Inferior parietal cortex (tissue), 1 donor: ENCODE measurements around the gene RNF220.

ENCODE experiments used
- DNase-seq: peaks from one replicate; pipeline ENCODE4 v3.0.0-alpha.2; 2016; ENCODE audit errors: extremely low spot score

RNF220 gene

GRCh38 chr1:44489481-44489880 lies 84.4 kb downstream of the RNF220 start:
- no peak for DNase-seq

- no peak for DNase-seq
Measured at GRCh38 chr1:44496541-44497171, 91.6 kb downstream of the RNF220 start.

DNA sequence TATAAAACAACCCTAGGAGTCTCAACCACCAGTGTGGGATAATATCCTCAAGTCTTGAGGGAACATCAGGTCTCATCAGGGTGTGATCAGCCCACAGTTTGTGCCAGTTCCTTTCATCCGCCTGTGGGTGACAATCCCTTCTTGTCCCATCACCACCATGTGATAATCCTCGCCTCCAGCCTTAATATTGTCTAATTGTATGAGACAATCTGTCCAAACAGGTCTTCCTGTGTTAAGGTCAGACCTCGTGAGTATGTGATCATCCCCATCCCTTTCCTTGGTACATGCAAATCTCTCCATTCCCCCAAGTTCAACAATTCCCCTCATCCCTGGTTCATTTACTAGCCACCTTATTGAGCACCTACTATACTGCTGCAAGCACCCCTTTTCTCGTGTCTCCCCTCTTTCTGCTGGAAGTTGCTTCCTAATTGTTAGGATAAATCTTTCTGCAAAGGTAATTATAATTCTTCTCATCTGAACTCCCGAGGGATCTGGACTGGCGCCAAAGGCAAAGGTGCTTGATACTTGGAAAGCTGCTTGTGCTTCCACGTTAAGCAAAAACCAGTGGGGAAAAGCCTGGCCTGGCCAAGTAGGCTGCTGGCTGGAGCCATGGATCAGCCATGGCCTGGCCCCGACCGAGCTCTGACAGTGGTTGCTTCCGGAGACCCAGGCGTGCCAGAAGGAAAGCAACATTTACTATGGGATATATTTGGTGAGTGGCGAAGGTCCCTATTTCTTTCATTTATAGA lies 92.5 kb downstream of the RNF220 start:
- DNase-seq: no peak

DNA sequence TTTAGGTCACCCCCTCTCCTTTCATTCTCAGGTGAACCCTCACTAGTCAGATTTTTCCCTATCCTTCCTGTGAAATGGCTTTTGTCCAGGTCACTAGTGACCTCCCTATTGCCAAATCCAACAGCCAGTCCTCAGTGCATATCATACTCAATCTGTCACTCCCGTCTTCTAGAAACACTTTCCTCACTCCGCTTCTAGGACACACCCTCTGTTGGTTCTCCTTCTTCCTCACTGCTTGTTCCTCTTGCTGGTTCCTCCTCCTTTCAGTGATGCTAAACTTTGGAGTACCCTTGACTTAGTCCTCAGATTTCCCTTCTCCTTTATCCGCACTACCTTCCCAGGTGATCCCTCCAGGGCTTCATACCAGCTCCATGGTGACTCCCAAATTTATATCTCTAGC lies 94.3 kb downstream of the RNF220 start:
- DNase-seq: no peak

DNA sequence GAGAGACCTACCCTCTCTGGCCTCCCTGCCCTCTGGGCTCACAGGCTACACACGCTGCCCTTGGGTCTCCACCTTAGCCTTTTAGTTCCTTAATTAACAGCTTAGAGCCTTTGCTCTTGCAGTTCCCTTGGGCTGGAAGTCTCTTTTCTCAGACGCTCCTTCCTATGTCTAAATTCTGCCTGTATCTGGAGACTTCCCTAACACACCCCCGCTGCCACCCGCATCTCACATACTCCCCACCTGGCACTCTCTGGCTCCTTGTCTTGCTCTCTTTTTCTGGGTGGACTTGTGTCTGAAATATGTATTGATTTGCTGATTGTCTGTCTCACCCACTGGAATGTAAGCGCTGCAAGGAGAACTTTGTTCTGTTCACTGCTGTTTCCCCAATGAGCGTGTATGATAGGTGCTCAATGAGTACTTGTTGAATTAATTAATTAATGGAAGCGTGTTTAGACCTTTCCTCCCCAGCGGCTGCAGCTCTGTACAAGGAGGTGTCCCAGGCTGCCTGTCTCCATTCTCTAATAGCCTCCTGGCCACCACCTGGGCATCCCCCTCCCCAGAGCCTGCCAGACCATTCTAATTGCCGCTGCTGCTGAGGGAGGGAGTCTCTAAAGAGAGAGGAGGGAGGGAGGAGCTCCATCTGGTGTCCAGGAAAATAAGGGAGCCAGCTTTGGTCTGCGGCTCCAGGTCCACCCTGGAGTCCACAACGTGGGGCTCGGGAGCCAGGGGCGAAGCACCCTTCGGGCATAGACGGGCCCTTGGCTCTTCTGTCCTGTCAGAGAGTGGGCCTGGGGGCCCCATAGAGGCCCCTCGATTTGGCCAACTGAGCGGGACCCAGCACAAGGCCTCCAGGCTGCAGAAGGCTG lies 95.4 kb downstream of the RNF220 start:
- DNase-seq: peak; percentile 70

DNA sequence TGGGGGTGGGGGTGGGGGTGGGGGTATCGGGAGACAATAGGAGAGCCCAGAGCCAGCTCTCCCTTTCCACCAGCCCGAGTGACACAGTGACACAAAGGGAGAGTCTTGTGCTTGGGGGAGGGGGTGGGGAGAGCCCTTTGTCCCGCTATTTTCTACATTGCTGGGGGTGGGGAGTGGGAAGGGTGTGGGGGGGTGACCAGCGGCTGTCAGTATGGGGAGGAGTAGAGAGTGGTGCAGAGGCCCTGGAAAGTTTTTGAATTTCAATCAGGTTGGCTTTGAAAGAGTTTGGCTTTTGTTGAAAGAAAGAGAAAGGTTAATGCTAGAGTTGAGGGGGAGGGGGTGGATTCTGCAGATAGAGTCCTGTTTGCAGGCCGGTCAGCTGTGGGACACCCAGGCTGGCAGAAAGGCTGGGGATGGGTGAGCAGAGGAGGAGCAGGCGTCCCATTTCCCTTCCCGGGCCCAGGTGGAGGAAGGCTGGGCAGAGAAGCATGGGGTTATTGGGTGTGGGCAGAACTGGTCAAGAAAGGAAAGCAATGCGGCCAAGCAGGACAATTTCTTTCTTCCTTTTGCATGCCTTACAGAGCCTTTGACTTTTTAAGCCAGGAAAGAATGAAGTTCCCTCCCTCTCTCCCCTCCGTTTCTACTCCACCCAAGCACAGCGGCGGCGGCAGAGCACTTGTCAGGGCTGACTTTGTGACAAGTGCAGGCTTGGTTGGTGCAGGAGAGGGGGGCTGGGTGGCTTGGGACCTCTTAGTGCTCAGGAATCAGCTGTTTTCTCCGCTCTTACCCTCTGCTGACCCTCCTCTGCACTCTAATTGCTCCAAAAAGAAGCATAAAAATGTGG lies 96.2 kb downstream of the RNF220 start:
- no peak for DNase-seq

GRCh38 chr1:44502823-44503222 lies 97.8 kb downstream of the RNF220 start:
- peak; percentile 1 for DNase-seq

- DNase-seq: no peak
Measured at GRCh38 chr1:44503625-44504024, 98.6 kb downstream of the RNF220 start.

DNA sequence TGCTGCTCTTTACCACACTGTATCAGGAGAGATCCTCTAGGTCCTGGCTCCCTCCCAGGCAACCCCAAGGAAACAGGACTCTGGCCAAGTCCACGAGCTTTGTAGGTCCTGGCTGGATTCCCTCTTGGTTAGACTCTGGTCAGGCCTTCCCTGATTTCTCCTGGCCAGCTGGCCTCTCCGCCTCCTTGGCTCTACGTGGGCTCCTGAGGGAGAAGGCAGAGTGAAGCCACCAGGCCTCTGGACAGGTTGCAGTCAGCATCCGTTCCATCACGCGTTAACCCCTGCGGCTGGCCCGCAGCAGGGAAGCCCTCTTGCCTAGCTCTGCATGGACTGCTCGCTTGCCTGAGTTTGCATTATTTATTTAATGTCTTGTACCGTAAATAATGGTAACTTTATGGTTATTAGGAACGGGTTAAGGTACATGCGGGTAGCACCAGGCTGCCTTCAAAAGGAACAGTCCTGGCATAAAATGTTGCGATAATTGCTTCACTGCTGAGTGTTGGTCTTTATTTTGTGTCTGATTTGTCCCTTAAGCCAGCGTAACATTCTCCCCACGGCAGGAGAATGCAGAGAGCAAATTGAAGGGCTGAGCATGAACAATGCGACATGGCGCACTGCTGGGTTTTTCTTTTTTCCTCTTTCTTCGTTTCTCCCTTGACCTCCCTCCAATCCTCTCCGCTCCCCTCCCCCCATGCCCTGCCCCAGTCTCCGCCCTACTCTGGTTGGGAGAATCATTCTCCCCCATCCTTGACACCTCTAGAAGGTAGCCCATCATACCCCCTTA lies 100.3 kb downstream of the RNF220 start:
- DNase-seq: no peak

DNA sequence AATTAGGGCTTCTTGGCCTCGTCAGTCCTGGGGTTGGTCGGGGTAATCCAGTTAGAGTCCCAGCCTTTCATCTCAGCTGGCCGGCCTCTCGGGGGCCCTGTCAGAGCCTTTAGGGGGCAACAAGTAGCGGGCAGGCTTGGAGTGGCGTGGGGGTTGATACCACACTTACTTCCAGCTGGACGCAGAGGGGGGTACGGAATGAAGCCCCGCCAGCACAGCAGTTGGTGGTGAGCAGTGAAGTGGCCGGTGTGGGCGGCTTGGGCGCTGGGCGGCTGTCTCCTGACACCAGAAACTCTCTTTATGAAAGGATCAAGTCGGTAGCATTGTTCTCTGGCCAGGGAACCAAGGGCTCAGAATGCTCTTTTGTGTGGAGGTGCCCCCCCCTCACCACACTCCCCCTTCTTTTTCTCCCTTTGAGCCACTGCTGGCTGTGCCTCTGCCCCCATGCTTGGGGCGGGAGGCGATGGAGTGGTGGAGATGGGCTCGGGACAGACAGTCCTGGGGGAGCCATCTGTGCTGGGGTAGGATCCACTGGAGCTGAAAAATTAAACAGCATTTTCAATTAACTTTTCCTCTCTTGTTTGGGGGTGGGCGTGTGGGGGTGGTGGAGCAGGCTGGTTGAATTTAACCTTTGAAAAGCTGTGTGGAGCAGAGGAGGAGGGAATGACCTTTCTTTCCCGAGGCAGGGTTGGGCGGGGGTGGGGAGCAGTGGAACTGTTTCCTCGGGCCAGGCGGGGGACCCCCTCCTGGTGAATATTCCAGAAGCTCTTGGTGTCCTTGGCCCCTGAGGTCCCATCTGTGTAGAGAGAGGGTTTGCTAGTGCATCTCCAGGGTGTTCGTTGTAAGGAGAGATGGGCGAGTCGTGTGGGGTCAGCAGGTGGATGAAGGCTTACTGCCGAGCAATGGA lies 102.7 kb downstream of the RNF220 start:
- DNase-seq: peak; percentile 84

GRCh38 chr1:44508397-44508745 lies 103.3 kb downstream of the RNF220 start:
- DNase-seq: no peak

DNA sequence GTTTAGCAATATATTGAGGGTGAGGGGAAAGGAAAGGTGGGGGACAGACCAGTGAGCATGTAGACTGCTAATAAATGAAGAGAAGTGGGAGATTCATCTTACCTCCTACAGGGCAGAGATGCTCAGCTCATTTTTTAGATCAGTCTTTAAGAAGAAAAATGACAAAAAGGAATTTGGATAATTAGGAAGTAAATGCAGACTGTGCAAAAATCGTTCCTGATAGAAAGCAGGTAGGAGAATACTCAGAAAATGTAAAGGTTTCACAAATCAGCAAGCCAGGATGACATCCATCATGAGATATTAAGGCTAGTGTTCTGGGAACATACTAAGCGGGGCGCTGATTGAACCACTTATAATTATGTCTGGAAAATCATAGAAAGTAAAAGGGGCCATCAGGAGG lies 106.3 kb downstream of the RNF220 start:
- DNase-seq: peak; percentile 15

- DNase-seq: no peak
Measured at GRCh38 chr1:44511769-44512168, 106.7 kb downstream of the RNF220 start.

DNA sequence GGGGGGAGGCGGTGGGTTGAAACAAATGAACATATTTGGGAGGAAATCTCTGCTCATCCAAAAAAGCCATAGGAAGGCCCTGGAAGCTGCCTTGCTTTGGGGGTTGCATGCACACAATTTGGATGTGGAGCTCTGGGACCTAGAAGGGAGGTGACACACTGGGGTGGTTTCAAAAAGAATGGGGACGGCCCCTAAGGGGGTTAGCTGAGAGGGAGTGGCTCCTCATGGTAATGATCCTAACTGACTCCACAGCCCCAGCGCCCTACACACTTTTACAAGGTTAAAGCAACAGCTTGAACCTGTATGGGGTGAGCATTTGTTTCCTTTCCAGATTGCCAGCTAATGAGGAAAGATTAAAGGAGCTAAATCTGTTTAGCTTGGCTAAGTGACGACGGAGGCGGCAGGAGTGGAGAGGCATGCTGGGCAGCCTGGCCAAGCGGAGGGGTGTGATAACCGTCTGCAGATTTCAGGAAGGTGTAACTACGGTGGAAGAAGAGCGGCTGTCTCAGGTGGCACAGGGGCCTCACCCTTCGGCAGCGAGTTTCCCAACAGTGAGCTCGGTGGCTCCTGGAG lies 107.3 kb downstream of the RNF220 start:
- DNase-seq: no peak

DNA sequence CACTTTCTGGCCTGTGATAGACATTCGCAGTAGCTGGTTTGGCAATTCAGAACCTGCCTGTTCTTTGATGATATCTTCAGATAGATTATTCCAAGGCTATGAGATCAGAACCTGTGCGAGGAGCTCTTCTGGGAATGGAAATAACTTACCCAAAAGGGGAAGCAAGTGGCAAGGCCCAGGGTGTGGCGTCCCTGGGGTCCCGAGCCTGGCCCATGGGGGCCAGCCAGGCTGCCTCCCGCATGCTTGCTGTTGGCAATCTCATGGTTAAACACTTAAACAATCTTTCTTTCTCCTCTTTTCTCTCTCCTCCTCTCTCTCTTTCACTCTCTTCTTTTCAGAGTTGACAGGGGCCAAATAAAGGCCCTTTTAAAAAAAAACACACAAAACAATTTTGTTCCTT lies 108.1 kb downstream of the RNF220 start:
- no peak for DNase-seq

DNA sequence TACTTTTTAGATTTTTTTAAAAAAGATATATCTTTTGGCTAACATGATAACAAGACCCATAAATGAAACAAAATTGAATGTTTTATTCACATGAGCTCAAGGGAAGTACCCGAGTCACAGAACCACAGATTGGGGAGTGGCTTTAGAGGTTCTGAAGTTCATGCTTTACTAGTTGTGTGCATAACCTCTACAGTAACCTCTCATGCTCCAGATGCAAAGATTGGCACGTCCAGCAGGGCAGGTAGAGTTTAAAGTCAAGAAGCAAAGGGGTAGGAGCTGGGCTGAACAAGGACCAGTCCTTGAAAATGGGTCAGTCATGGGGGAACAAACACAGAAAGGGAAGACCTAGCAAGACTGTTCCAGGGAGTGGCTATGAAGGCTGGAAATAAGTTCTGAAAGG lies 109.6 kb downstream of the RNF220 start:
- DNase-seq: no peak

DNA sequence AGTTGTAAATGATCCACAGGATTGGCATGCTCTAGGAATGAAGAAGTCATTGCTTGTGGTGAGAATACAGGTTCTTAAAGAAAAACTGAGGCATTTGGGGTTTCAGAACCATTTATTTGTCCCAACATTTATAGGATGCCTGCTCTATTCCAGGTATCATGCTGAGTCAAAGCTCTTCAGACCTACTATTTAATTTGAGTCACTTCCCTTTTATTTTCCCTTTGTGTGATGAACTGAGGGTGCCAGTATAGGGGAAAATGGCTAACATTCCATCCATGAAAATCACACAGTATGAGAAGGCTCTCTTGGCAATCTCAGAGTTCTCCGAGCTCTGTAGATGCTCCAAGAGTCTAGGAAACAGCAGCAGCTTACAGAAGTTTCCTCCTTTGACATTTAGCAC lies 110.4 kb downstream of the RNF220 start:
- DNase-seq: no peak

DNA sequence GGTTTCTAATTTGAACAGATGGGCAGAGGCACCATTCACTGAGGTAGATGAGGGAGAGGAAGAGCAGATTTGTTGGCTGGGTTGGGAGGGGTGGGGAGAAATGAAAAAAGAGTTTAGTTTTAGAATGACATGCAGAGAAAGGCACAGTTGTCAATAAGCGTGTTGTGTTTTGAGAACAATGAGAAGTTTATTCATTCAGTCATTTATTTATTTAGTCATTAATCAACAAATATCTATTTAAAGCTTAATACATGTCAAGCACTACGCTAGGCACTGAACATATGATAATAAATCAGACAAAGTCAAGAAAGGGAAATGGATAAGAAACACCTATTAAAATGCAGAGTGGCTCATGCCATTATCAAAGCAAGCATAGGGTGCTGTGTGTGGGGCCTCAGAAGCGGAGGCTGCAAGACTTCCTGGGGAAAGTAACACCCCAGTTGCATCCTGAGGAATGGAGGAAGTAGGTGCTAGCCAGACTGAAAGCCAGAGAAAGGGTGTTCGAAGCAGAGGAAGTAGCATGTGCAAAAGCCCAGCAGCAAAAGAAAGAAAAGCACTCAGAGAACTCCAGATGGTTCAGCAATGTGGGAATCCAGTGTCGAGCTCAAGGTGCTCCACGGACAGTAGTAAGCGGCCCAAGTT lies 114.1 kb downstream of the RNF220 start:
- DNase-seq: no peak
